Hindlimb muscle (tissue), 1 donor: ENCODE results near the gene HLA-A. TPM values are rescaled to one million over a fixed set of nuclear protein-coding genes. Genes with fewer than 3 reads are reported as not detected.

Experiments
- DNase-seq: peaks from one replicate; pipeline ENCODE4 v3.0.0-alpha.2; 2013
- polyA plus RNA-seq: library from polyadenylated mRNA; unstranded; fragments of 120-200 nt; gene quantifications from one replicate; pipeline ENCODE4 v1.2.1, GENCODE V29; 2013; ENCODE audit not compliant: insufficient read length

HLA-A gene
- polyA plus RNA-seq, 1 donor = 118 TPM

DNA sequence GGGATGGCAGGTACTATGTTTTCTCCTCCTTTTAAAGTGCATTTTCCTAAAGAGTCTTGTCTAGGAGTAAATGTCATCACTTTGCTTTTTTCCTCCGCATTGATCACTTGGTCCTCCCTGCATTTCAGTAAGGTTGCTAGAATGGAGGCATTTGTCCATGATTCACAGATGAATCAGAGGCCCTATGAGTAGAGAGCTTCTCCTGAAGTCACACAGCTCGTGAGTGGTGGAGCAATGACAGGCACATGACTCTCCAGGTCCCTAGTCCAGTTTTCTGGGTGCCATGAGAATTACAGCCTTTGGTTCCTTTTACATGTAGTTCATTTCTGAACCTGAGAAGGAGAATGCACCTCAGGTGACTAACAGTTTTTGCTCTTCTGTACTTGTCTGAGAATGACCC lies 50.5 kb downstream of the HLA-A start:
- no peak for DNase-seq

- DNase-seq = no peak
These were observed 52.5 kb downstream of the HLA-A start for GRCh38 chr6:29994826-29995225.

DNA sequence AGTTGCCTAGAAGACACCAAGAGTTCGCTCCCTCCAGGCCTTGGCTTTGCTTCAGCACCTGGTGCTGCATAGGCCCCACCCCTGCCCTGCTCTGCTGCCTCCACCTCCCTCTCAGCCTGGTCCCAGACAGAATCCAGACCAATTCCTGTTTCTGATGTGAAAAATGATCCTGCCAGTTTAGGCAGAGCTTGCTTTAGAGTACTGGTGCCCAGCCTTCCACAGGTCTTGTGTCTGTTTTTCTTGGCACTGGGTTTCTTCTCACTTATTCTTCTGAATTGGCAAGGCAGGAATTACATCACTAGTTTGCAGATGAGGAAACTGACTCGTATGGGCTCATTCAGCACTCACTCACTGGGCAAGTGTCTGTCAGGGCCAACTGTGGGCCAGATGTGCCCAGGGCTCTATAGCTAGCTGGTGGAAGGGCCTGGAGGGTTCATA lies 53.0 kb downstream of the HLA-A start:
- no peak for DNase-seq

Other genes with a start within 250 kb of the HLA-A start
- 10.0 TPM for gene HLA-F, start 219.1 kb upstream of the HLA-A start, polyA plus RNA-seq
- gene HLA-G, start 114.7 kb upstream of the HLA-A start, polyA plus RNA-seq = 0.39 TPM
- gene POLR1H, start 118.7 kb downstream of the HLA-A start, polyA plus RNA-seq = 19.2 TPM
- 31.0 TPM for gene PPP1R11, start 124.7 kb downstream of the HLA-A start, polyA plus RNA-seq
- 0.35 TPM for gene RNF39, start 133.2 kb downstream of the HLA-A start, polyA plus RNA-seq
- not detected for gene TRIM31, start 170.6 kb downstream of the HLA-A start, polyA plus RNA-seq
- not detected for gene TRIM40, start 193.6 kb downstream of the HLA-A start, polyA plus RNA-seq
- 0.86 TPM for gene TRIM10, start 218.7 kb downstream of the HLA-A start, polyA plus RNA-seq
- not detected for gene TRIM15, start 221.0 kb downstream of the HLA-A start, polyA plus RNA-seq